ENCODE measurements around the gene BMF.
"Not testable (repeated sequence)": the region's sequence is repeated elsewhere in the genome, so short reads cannot be mapped to it uniquely, and the experiment has no call there.

Gene BMF

DNA sequence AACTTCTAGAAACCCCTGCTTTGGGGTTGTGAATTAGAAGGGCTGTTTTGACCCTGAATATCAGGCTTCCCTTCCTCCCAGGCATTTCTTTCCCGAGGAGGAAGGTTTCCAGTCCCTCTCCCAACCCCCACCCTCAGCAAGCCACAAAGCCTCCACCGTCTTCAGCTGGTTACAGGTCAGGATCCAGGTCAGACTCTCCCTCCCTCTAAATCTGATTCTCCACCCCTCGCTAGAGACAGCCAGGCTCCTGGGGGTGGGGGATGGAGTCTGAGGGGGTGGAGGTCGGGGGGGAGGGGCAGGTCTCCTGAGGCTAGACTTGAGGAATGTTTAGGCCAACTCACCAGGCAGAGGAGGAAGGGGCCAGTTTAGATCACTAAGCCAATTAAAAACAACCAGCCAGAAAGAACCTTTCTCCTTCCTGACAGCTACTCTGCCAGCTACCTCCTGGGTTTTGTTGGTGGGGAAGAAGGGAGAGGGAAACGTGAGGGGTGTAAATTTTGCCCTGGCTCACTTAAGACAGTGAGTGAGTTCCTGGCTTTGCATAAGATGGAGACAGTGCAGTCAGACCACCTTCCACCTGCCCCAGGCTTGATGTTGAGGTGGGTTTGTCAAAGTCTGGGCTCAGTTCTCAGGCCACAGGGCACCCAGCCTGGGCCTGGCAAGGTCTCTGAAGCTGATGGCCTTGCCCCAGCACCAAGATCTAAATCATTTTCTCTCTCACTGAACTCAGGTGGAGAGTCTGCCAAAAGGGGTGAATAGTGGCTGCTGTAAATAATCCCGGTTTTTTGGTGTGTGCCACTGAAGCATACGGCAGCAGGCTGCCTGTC, 19.5 kb downstream of the BMF start:
- in situ Hi-C loops (cut with MboI; ENCODE audit: low sequenced_read_pairs): no loop called here

GRCh38 chr15:40087991-40088928, 20.4 kb downstream of the BMF start:
- in situ Hi-C loops (cut with MboI; ENCODE audit: low sequenced_read_pairs): no loop called here

DNA sequence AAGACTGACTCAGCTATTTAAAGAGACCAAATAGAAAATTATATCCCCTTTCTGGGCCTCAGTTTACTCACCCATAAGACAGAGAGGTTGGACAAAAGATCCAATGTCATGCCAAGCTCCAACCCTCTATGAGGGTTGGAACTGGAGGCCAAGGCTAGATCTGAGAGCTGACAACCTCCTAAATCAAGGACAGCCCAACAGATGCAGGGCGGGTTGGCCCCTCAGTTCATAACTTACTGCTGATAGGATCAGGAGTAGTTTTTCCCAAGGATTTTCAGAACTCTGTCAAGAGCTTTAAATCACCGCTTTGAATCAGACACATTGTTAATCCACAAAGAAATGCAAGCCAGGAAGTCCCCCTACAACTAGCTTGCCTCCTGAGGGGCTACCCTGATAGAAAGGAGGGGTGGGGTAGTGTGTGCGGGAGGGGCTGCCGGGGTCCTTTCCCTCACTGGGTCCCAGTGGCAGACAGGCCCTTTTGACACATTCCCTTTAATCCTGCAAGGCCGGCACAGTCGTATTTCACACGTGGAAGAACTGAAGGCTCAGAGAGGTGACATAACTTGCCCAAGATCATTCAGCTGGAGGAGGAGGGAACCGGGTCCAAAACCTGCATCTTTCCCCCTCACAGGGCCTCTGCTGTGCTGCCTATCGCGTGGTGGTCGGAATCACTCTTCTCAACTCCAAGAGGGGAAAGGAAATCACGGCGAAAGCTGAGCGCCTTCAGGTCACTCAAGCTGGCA, 21.4 kb downstream of the BMF start:
- in situ Hi-C loops (cut with MboI; ENCODE audit: low sequenced_read_pairs): no loop called here

DNA sequence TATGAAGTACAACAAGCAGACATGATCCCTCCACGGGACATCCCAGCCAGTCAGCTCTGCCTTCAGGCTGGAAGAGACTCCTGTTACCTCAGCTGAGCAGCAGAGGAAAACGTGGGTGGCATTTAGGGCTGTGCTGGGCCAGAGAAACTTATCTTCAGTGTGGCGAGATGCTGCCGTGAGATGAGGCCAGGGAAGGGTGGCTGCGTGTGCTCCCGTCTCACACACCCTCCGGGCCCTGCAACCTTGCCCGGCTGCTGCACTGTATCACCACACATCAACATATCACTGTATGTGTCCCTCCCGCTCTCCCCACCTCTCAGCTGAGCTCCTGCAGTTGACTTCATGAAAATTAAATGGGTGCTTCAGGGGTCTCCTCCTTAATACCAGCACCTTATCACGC, 23.4 kb downstream of the BMF start:
- in situ Hi-C loops (cut with MboI; ENCODE audit: low sequenced_read_pairs): no loop called here

- in situ Hi-C loops (cut with MboI; ENCODE audit: low sequenced_read_pairs): no loop called here
Measured at GRCh38 chr15:40084650-40085049, 24.0 kb downstream of the BMF start.

GRCh38 chr15:40082195-40082883, 26.3 kb downstream of the BMF start:
- in situ Hi-C loops (cut with MboI; ENCODE audit: low sequenced_read_pairs): no loop called here

DNA sequence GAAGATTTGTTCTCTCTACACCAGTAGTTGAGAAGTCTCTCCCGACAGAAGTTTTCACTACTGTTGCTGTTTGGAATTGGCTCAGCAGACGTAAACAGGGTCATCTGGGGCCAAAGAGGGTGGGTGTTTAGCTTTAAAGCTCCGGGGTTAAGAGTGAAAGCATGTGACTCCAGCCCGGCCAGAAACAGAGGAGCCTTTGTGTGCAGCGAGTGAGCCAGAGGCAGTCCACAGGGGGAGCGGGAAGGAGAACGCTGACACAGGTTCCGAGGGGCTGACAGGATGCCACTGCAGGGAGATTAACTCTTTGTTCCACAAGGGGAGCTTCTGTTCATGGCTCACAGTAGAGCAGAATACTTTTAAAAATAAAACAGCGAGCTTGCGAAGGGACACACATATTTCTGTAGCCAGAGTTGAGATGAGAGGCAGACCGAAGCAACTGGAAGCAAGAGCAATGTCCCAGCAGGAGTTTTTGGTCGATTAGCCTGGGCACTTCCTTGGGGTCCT, 26.9 kb downstream of the BMF start:
- in situ Hi-C loops (cut with MboI; ENCODE audit: low sequenced_read_pairs): no loop called here

- in situ Hi-C loops (cut with MboI; ENCODE audit: low sequenced_read_pairs): no loop called here
Measured at GRCh38 chr15:40080847-40081246, 27.8 kb downstream of the BMF start.

GRCh38 chr15:40080104-40080503, 28.6 kb downstream of the BMF start:
- in situ Hi-C loops (cut with MboI; ENCODE audit: low sequenced_read_pairs): no loop called here

DNA sequence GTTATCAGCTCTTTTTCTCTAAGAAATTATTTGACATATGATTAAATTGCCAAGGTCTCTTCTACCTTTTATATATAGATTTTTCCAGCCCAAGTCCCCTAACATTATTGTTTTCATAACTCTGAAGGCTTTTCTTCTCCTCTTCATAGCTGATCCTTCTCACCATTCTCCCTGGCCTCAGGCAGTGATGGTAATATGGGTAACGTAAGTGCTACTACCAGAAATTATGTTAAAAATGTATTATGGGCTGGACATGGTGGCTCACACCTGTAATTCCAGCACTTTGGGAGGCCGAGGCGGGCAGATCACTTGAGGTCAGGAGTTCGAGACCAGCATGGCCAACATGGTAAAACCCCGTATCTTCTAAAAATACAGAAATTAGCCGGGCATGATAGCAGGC, 29.2 kb downstream of the BMF start:
- in situ Hi-C loops (cut with MboI; ENCODE audit: low sequenced_read_pairs): no loop called here

DNA sequence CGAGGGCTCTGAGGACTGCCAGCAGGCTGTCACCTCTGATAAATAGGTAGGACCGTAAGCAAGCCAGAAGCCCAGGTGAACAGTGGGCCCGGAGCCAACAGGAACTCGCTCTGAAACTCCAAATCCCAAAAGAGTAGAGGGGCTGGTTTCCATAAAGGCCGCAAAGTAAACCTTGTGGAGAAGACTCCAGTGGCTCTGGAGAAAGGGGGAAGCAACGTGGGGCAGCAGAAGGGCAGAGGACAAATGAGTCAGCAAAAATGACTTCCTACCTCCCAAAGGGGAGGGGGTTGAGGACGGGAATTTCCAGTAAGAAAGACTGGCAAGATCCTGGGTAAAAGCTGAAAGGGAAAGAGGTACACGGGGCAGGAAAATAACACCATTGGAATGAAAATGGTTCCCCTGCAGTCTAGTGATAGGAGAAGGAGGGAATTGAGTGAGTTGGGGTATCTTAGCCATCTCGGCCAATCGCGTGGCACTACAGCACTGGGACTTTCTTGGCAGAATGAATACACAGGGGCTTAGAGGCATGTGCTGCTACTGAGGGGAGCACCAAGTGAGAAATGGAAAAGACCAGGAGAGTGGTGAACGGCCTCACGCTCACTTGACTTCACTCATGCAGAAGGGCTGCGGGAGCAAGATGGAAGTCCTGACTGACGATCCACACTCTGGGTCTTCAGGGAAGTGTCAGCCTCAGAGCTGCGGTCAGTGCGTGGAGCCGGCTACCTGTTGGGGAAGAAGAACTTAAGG, 33.2 kb downstream of the BMF start:
- in situ Hi-C loops (cut with MboI; ENCODE audit: low sequenced_read_pairs): no loop called here

DNA sequence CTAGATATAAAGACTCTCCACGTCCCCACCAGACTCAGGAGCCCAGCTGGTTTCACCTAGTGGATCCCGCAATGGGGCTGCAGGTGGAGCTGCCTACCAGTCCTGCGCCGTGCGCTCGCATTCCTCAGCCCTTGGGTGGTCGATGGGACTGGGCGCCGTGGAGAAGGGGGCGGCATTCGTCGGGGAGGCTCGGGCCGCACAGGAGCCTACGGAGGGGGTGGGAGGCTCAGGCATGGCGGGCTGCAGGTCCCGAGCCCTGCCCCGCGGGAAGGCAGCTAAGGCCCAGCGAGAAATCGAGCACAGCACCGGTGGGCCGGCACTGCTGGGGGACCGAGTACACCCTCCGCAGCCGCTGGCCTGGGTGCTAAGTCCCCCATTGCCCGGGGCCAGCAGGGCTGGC, 34.0 kb downstream of the BMF start:
- in situ Hi-C loops (cut with MboI; ENCODE audit: low sequenced_read_pairs): not testable (repeated sequence)

- in situ Hi-C loops (cut with MboI; ENCODE audit: low sequenced_read_pairs): not testable (repeated sequence)
Measured at GRCh38 chr15:40073716-40074490, 34.8 kb downstream of the BMF start.

GRCh38 chr15:40072216-40072990, 36.3 kb downstream of the BMF start:
- in situ Hi-C loops (cut with MboI; ENCODE audit: low sequenced_read_pairs): no loop called here

DNA sequence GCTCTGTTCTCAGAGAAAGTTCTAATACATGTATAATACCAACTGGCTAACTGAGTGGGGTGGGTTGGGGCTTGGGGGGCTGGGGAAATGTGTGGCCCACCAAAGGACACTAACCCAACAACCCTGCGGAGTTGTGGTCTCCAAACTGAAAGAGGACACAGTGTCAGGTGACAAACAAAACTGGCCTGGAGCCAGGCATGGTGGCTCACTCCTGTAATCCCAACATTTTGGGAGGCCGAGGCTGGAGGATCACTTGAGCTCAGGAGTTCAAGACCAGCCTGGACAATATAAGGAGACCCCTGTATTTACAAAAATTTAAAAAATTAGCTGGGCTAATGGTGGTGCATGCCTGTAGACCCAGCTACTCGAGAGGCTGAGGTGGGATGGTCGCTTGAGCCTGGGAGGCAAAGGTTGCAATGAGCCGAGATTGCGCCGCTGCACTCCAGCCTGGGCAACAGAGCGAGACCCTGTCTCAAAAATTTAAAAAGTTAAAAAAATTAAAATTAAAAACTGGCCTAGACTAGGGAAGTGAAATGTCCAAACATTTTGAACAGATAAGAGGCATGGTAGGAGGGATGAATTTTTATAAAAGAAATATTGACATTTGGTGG, 38.0 kb downstream of the BMF start:
- in situ Hi-C loops (cut with MboI; ENCODE audit: low sequenced_read_pairs): no loop called here

- in situ Hi-C loops (cut with MboI; ENCODE audit: low sequenced_read_pairs): no loop called here
Measured at GRCh38 chr15:40070166-40070557, 38.5 kb downstream of the BMF start.

DNA sequence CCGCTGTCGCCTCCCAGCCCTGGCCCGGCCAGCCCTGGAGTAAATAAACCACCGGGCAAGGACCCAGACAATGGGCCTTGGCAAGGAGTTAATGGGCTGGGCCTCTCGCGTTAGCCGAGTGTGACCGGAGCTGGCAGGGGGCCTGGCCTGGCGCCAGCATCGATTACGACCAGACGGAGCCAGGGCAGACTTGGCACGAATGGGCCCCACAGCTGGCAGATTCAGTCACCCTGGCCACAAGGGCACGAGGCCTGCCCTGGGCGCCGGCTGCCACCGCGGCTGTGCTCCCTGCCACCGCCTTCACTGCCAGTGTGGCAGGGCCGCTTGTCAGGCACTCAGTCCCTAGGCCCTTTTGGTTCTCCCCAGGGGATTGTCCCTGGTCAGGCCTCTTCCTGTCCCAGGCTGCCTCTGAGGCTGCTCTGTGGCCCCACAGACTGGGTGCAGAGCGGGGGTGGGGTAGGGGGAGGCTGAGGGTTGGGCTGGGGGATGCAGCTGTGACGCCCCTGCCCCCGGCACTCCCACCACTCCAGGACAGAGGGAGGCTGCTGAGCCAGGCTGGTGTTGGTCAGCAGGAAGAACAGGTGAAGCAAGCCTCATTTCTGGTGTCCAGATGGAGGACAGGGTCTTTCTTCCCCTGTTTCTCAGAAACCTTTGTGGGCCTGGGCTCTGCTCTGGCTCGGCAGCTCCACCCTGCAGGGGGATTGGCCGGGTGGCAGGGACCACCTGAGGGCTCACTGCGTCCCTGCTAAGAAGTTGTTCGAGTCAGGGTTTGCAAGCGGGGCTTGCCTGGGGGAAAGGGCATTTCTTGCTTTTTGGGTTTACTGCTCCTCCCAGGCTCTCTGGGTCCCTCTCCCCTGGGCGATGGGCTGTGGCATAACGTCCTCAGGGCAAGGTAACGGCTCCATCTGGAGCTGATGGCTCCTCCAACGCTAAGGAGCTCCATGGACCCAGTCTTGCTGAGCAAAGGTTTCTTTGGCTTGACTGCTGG, 39.2 kb downstream of the BMF start:
- in situ Hi-C loops (cut with MboI; ENCODE audit: low sequenced_read_pairs): no loop called here
